VCaP (cell line): ENCODE measurements around the gene UBE2D4.
A peak's percentile ranks its signal among the peaks of the same experiment; 100 is the strongest.
"Not testable (repeated sequence)": the region's sequence is repeated elsewhere in the genome, so short reads cannot be mapped to it uniquely, and the experiment has no call there.

Experiments
- H3K27ac ChIP-seq: fragments of 450-650 bp; 2 replicates; pipeline ENCODE4 v1.5.1; 2017
- CTCF ChIP-seq: fragments of 450-650 bp; conservative IDR thresholded peaks from 2 replicates; pipeline ENCODE4 v1.5.1; 2017; ENCODE audit warnings: mild to moderate bottlenecking, moderate library complexity

UBE2D4 gene

GRCh38 chr7:43977525-43977924 lies 51.3 kb downstream of the UBE2D4 start:
- no peak overlapping the region for H3K27ac ChIP-seq
- TF ChIP-seq CTCF: no peak

GRCh38 chr7:43978102-43978501 lies 51.9 kb downstream of the UBE2D4 start:
- H3K27ac ChIP-seq: not testable (repeated sequence)

- not testable (repeated sequence) for H3K27ac ChIP-seq
Observed at GRCh38 chr7:43982848-43983247, 56.6 kb downstream of the UBE2D4 start.

GRCh38 chr7:43983736-43984135 lies 57.5 kb downstream of the UBE2D4 start:
- H3K27ac ChIP-seq: not testable (repeated sequence)

- TF ChIP-seq CTCF: peak; percentile 20; the same call in 1 of the 2 replicates
- not testable (repeated sequence) for H3K27ac ChIP-seq
Observed at GRCh38 chr7:43985904-43986864, 59.9 kb downstream of the UBE2D4 start.

- not testable (repeated sequence) for H3K27ac ChIP-seq
Observed at GRCh38 chr7:43987476-43987875, 61.2 kb downstream of the UBE2D4 start.

- H3K27ac ChIP-seq: 0 out of 2 replicates have a peak overlapping the region, but pooled peaks have one; percentile 25
Observed at GRCh38 chr7:43990011-43990585, 63.9 kb downstream of the UBE2D4 start.

DNA sequence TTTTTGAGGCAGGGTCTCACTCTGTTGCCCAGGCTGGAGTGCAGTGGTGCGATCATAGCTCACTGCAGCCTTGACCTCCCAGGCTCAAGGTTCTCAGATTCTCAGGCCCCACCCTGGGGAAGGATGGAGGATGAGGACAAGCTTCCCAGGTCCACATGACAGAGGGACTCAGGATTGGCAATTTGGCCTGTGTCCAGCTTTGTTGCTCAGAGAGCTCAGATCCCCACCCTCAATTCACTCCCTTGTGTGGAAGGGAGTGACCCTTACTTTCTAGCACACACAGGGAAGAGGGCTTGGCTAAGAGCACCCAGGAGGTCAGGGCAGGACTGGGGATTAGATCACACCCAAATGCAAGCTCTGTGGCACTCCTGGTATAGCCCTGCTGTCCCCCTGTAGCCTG lies 64.6 kb downstream of the UBE2D4 start:
- not testable (repeated sequence) for H3K27ac ChIP-seq

GRCh38 chr7:43992896-43993295 lies 66.7 kb downstream of the UBE2D4 start:
- H3K27ac ChIP-seq: not testable (repeated sequence)

DNA sequence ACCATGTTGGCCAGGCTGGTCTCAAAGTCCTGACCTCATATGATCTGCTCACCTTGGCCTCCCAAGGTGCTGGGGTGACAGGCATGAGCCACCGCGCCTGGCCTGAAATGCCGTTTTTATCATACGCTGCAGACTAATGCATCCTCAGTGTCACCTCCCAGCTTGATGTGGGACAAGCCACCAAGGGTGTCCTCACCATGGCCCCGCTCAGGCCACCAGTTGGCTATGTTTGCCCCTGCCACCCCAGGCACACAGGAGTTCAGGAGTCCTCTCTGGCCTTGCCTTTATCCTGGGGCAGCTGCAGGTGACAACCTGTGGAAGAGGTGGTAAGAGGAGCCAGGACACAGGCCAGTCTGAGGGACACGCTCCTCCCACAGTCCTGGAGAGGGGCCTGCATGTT lies 68.4 kb downstream of the UBE2D4 start:
- H3K27ac ChIP-seq: not testable (repeated sequence)

DNA sequence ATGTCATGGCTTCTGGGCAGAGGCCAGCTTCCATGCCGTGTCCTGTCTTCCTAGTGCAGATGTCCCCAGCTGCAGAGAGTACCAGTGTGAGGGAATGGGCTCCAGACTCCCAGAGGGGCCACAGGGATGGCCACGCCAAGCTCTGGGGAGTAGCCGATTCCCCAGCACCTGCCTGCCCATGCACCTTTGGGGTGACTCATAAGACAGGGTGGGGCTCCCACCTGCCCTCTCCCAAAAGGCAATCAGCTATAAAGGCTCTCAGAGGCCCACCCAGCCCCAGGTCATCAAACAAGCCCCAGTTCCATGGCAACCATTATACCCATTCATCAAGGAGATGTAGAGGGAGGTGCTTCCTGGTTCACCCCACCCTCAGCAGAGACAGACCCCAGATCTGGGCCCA lies 71.3 kb downstream of the UBE2D4 start, which contains the start of gene SPDYE1:
TSS of gene SPDYE1 (plus strand) at position 366 of the 400 bp plus-strand sequence. CDS start 2,053 bp downstream, outside the sequence.
- H3K27ac ChIP-seq: not testable (repeated sequence)
